Activated CD4-positive, CD25-positive, alpha-beta regulatory T cell (primary cell): ENCODE measurements around the gene CCDC60.

Experiments used
- DNase-seq, 4 experiments: peaks; one replicate each; lab custom pipeline; 2025; lab: John Stamatoyannopoulos, UW

CCDC60 gene

DNA sequence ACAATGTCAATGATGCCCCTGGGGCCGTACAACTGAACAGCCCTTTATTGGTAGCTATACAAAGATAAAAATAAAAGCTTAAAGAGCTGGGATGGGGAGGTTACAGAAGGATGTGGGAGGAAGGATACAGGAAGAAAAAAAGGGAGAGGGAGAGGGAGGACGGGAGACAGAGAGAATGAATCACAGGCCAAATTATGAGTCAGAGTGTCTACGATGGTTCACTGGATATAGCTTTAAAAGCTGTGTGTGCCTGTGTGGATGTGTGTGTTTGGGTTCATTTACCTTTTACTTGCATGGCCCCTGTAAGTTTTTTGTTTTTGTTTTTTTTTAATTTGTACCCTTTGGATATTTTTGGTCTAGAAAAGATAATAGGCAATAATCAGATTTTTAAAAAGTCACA, 111.9 kb downstream of the CCDC60 start:
- no peak for DNase-seq

DNA sequence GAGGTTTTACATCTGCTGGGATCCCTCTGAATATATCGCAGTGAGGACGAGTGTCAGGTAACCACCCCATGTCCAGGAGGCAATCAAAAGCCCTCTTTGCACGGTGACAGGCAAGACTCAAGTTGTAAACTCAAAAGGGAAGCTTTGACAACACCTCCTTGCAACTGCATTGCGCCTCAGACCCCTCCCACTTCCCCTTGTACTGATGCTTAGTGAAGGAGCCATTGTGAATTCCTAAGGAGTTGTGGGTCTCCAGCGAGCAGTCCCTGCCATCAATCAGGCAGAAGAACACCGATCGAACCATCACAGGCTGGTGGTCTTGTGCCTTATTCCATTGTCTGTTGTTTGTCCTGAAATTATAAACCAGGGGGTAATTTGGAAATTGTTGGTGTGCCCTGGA, 112.6 kb downstream of the CCDC60 start:
- no peak for DNase-seq

DNA sequence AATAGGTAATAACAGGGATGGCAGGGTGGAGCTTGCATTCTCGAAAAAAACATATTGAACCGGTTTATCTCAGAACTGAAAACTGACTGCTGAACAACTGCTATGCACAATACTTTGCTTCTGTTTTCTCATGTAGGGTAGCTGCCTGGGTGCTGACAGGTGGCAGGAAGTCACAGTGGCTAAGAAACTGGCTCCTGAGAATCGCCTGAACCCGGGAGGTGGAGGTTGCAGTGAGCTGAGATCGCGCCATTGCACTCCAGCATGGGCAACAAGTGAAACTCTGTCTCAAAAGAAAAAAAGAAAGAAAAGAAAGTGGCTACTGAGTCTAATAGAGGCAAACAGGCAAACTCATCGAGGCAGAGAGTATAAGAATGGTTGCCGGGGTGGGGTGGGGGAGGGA, 113.1 kb downstream of the CCDC60 start:
- no peak for DNase-seq

- no peak for DNase-seq
These were observed 114.1 kb downstream of the CCDC60 start for GRCh38 chr12:119448611-119449131.

DNA sequence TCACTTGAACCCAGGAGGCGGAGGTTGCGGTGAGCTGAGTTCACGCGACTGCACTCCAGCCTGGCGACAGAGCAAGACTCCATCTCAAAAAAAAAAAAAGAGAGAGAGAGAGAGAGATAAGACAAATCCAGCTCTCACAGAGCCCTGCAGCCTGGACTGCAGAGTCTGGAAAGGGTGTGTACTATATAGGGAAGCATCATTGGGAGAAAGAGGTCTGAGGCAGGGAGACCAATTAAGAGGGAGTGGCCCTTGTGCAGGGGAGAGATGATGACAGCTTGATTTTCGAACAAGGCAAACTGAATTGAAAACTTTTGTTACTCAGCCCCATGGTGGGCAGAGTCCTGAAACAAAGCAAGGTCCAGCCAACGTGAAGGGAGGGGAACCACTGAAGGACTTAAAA, 116.2 kb downstream of the CCDC60 start:
- no peak for DNase-seq

DNA sequence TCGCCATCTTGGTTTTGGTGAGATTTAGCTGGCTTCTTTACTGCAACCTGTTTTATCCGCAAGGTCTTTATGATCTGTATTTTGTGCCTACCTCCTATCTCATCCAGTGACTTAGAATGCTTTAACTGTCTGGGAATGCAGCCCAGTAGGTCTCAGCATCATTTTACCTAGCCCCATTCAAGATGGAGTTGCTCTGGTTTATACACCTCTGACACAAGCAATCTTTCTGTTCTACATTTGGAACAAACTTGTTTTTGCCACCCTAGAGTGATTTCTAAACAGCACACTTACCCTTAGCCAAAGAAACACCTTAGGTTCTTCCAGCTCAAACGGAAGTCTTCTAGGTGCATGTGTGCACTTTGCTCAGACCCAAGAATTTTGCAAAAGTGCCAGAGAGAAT, 122.3 kb downstream of the CCDC60 start:
- DNase-seq = no peak

DNA sequence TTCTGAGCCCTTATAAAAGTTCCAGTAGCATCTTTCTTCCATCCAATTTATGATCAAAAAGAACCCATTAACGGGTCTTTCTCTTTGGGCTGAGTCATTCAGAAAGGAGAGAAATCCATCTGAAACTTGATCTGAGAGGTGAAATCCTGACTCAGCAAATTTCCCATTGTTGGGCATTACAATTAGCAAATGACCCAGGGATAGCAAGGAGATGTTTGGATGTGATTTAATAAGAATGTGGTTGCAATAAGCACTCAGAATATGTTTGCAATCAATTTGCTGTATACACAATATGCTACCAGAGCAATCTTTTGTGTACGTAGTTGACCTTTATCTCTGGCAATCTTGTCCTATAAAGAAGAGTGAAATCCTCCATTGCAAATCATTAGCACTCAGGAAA, 122.7 kb downstream of the CCDC60 start:
- no peak for DNase-seq

DNA sequence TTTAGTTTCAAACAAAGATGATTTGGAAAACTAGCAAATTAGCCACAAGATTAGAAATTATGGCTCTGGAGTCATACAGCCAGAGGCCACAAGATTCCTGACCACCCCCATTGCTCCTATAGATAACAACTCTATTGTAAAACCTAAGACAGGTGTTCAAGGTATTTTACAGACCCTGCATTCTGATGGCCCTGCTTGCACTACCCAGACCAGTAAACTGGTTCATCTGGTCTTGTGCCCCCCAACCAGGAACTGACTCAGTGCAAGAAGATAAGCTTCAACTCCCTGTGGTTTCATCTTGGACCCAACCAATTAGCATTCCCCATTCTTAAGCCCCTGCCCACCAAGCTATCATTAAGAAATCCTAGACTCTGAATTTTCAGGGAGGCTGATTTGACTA, 125.0 kb downstream of the CCDC60 start:
- DNase-seq = no peak

DNA sequence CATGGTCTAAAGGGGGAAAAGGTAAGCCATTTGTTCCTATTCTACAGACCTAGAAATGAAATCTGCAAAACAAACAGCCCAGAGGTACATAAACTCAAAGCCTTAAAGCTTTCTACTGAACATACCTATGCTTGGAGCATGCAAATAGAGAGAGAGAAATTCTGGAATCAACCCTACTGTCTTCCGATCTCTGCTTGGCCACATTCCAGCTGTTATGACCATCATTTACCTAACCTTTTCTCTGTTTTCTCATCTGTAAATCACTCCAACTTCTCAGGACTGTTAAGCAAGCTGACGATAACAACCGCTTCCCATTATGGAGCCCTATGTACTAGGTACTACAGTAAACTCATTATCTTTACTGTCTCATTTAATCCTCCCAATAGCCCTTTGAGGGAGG, 126.3 kb downstream of the CCDC60 start:
- no peak for DNase-seq

DNA sequence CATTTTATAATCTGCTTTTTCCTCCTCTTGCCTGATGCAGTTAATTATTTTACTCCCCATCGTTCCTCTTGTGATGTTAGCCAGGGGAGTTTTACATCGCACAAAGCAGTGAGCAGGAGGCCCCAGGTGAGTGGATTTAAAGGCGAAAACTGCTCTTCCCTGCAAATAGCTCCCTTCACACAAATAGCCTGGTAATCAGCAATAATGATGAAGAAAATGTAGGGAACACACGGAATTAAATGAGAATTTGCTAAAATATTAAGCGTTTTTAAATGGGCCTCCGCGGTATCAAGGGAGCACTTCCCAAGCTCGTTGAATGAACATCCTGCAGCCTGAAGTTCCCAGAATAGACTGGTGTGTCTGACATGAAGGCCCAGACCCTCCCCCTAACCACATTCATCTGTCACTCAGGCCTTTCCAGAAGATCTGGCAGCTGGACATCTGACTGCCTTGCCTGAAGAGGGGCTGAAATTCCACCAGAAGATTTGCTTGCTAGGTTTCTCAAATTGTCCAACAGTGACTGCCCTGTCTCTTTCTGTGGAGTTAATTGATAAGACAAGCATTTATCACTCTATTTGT, 127.2 kb downstream of the CCDC60 start:
- DNase-seq = no peak

GRCh38 chr12:119463211-119463926, 128.8 kb downstream of the CCDC60 start:
- DNase-seq = no peak

- no peak for DNase-seq
These were observed 133.8 kb downstream of the CCDC60 start for GRCh38 chr12:119468296-119468695.

DNA sequence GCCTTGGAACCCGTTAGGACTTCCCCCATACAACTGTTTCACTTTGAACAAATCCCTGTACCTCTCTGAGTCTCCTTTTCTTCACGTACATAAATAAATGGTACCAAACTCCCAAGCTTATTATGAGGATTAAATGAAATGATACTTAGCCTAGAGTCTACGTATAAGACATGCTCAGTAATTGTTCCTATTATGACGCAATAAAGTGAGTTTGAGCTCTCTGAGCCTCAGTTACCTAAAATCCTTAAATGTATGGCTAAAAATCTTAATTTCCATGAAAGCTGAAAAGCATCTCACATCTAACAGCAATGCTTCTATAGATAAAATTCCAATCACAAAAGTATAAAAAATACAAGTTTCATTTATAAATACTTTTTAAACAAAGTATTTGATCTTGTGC, 141.1 kb downstream of the CCDC60 start:
- no peak for DNase-seq

DNA sequence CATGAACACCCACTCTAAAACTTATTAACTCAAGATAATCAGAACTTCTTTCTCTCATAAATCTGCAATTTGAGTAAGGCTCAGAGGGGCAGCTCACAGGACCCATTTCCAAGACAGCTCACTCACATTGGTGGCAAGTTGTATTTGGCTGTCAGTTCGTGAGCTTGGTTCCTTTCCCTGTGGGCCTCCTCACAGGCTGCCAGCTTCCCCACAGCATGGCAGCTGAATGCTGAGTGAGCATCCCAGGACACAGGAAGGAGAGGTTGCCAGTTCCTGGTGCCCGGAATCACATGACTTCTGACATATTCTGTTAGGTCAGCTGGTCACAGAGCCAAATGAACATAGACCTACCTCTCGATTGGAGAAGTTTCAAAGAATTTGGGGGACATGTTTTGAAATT, 142.4 kb downstream of the CCDC60 start:
- no peak for DNase-seq

DNA sequence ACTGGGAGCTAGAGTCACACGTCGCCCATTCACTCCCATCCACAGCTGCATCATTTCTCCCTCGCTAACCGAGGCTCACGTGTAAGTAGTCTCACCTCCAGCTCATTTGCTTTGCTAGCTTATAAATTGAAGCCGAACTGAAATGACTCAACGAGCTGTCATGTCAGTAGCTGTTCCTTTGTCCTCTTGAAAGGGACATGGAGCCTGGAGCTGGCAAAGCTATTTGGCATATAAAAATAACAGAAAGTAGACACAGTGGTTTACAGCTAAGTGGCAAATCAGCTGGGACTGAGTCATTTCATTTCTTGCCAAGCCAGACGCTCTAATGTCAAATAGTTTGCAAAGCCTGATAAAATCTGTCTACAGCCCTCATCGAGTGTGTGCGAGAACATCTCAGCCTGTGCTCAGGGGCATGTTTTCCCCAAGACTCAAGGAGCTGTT, 144.6 kb downstream of the CCDC60 start:
- DNase-seq = no peak

DNA sequence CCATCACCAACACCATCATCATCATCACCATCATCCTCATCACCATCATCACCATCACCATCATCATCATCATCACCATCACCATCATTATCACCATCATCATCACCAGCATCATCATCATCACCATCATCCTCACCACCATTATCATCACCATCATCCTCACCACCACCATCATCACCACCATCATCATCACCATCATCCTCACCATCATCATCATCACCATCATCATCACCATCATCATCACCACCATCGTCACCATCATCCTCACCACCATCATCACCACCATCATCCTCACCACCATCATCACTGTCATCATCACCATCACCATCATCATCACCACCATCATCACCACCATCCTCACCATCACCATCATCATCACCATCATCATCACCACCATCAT, 146.0 kb downstream of the CCDC60 start:
- no peak for DNase-seq

GRCh38 chr12:119486599-119487154, 152.1 kb downstream of the CCDC60 start:
- no peak for DNase-seq

DNA sequence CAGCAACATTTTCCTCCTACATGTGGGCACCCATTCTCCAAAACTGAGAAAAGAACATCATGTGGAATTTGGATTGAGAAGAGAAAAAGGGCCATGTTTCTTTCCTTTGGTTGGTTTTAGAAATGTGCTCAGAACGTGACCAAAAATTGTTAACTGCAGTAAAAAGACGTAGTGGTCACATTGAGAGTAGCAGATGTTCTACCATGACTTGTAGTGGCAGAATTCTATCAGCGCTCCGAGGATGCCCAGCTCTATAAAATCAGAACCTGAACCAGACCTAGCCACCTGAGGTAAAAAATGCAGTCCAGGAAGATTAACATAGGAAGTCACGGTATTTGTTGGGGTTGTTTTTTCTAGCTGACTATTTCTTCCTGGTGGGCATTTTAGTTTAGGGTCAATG, 157.3 kb downstream of the CCDC60 start:
- no peak for DNase-seq

DNA sequence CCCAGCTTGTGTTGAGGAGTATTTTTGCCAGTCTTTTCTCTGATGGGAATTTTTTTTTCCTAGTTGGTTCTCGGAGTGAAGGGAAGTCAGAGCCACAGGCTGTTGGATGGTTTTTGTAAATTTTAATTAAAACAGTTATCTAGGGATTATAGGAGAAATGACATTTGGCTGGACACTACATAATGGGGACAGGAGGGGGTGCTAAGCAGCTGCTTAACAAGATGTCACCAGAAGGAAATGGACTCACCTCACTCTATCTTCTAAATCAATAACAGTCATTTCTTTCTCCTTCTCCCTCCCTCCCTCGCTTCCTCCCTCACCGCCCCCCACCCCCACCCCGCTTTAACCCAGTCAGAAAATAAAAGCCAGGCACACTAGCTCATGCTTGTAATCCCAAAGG, 165.7 kb downstream of the CCDC60 start:
- DNase-seq = no peak

DNA sequence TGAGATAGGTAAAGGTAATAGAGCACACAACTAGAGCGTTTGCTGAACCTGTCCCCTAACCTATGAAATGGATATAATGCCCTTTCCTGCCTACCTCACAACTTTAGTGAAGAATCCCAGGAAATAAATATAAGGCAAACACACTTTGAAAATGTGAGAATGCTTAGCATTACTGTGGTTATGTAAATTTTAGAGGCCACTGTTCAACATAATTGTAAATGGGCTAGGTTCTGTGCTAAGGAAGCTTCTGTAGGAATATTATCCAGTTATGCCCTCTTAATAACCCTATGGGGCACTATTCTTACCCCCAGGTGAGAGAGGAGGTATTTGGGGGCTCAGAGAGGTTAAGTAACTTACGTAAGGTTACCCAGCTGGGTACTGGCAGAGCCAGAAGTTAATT, 166.5 kb downstream of the CCDC60 start:
- no peak for DNase-seq

DNA sequence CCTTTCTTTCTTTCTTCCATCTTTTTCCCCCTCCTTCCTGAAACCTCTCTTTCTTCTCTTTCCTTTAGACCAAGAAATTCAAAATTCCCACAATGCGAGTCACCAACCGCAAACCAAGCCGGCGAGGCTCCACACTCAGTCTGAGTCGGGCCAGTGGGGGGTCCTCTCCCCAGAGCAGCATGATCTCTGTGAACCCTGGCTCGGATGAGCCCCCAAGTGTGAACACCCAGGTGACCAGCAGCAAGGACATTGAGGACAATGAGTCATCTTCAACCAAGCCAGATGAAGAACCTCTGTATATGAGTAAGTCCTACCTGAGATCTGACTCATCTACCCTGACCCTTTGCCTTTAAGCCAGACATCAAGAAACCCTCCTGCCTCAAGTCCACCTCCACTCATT, 170.5 kb downstream of the CCDC60 start:
- DNase-seq = no peak

DNA sequence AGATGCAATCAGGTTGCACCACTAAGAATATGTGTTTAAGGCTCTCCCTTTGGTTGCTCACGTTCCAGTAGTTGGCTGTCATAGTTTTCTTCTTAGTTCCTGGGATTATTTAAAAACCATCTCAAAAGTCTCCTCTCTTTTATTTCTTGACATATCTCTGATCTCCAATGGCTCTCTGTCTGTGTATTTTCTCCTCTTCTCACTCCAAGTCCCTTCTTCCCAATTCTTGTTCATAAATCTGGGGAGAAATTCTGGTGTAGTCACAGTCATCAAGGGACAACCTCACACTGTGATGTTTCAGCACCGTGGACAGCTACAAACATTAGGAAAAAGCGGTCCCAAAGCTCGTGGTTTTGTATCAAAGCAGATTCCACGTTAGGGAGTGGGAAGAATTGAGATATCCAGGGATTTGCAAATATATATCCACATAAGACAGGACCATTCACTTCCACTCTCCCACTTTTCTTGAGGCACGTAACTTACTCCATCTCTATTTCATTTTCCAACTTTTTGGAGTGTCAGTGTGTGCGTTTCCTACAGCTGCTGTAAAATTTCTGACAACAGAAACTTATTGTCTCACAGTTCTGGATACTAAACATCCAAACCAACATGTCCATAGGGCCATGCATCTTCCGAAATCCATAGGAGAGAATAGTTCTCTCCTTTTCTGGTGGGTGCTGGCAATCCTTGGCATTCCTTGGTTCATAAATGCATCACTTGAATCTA, 178.4 kb downstream of the CCDC60 start:
- DNase-seq = no peak

- no peak for DNase-seq
These were observed 193.7 kb downstream of the CCDC60 start for GRCh38 chr12:119528241-119528640.
